ENCODE data around the gene DVL3. TPM values are rescaled to one million over a fixed set of nuclear protein-coding genes. Genes with fewer than 3 reads are reported as not detected.

DVL3 gene
- total and polyA plus RNA-seq, 2 donors (not counting 1 experiment from before 2014, with no cell fraction given): 42.7 to 92.0 TPM

DNA sequence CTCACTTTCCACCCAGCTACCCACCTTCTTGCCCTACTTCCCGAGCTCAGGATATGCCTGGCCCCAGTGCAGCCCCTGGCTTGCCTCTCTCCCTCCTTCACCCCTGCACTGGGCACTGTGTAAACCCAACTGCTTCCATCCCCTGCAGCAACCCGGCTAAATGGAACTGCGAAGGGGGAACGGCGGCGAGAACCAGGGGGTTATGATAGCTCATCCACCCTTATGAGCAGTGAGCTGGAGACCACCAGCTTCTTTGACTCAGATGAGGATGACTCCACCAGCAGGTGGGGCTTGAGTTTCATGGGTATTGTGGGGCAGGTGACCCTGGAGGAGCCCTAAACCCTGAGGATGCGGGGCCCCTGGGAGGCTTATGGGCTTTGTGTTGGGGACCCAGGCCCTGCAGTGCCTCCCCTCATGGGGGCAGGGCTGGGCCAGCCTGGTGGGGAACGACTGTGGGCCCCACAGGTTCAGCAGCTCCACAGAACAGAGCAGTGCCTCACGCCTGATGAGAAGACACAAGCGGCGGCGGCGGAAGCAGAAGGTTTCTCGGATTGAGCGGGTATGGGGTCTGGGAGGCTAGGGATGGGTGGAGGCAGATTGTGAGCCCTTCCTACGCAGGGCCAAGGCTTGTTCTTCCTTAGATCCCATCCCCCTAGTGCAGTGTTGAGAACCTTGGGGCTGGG, 9.6 kb downstream of the DVL3 start:
- Histone ChIP-seq H4K20me1 (ENCODE audit: control insufficient read depth, insufficient read depth, low read length, poor library complexity, severe bottlenecking) (peaks cover 43% of the 10 kb centered on the region), H3K9ac (ENCODE audit: low read length) (no peak overlapping the region), H3K36me3 (replicated peaks in 1 of 2; ENCODE audit: control extremely low read depth in 1 of 2, control insufficient read depth in 1 of 2, extremely low read depth in 1 of 2, insufficient read depth in 2 of 2, low read length in 1 of 2) (peaks cover 0 to 50% of the 10 kb centered on the region in 2 experiments), H3K27me3 (replicated peaks in 1 of 4; ENCODE audit: control extremely low read depth in 1 of 4, control insufficient read depth in 3 of 4, insufficient read depth in 4 of 4, low read length in 3 of 4) (no peaks in the 10 kb centered on the region), H3K4me2 (replicated peaks; ENCODE audit: low read depth, low read length, poor library complexity, severe bottlenecking) (no peak overlapping the region), H3K9me3 (ENCODE audit: control extremely low read depth in 1 of 3, control insufficient read depth in 2 of 3, insufficient read depth in 1 of 3, low read length in 2 of 3) (no peaks in the 10 kb centered on the region), H3K79me2 (ENCODE audit: control insufficient read depth, insufficient read depth, low read length) (peaks cover 58% of the 10 kb centered on the region), H3K4me1 (ENCODE audit: control insufficient read depth in 2 of 2, insufficient read depth in 2 of 2, low read length in 2 of 2) (no peaks in the 10 kb centered on the region), H2AFZ (ENCODE audit: insufficient read depth, low read depth, low read length, poor library complexity, severe bottlenecking) (no peak overlapping the region), H3K27ac (ENCODE audit: low read length in 2 of 2) (no peak overlapping the region), H3K4me3 (ENCODE audit: control extremely low read depth in 1 of 5, extremely low read depth in 1 of 5, insufficient read depth in 1 of 5, low read depth in 2 of 5, low read length in 4 of 5) (no peak overlapping the region)
- Mint-ChIP-seq H3K9me3 (ENCODE audit: insufficient read depth) (no peaks in the 10 kb centered on the region), H3K4me1 (peaks cover 10% of the 10 kb centered on the region), H3K27ac (no peak overlapping the region), H3K4me3 (no peak overlapping the region), H3K27me3 (no peaks in the 10 kb centered on the region)
- no peak for ATAC-seq (ENCODE audit: low read depth)
- POLR2A ChIA-PET: interaction anchor here (0.5 kb wide), 1 partner anchor 90 kb away, joined by 4 read pairs; no protein-coding TSS in a partner anchor
- TF ChIP-seq, protein P1, sequence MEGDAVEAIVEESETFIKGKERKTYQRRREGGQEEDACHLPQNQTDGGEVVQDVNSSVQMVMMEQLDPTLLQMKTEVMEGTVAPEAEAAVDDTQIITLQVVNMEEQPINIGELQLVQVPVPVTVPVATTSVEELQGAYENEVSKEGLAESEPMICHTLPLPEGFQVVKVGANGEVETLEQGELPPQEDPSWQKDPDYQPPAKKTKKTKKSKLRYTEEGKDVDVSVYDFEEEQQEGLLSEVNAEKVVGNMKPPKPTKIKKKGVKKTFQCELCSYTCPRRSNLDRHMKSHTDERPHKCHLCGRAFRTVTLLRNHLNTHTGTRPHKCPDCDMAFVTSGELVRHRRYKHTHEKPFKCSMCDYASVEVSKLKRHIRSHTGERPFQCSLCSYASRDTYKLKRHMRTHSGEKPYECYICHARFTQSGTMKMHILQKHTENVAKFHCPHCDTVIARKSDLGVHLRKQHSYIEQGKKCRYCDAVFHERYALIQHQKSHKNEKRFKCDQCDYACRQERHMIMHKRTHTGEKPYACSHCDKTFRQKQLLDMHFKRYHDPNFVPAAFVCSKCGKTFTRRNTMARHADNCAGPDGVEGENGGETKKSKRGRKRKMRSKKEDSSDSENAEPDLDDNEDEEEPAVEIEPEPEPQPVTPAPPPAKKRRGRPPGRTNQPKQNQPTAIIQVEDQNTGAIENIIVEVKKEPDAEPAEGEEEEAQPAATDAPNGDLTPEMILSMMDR (IDR thresholded peaks at IDR 0.05): no peak
- no peak for TF ChIP-seq EZH2 (IDR thresholded peaks at IDR 0.05; ENCODE audit: borderline replicate concordance, insufficient read depth, low read depth, low read length, poor library complexity, severe bottlenecking)
- intact Hi-C loops (cut with micrococcal nuclease): no loop called here
- WGBS (ENCODE audit: insufficient coverage): over 99% methylated on average over 13 of the region's 16 CpGs
- CTCF ChIA-PET: interaction anchor here (0.6 to 1.2 kb wide), 3 partner anchors 13 to 137 kb away, joined by 3 to 4 read pairs (median 3); no protein-coding TSS in a partner anchor
- DNase-seq: no peak

DNA sequence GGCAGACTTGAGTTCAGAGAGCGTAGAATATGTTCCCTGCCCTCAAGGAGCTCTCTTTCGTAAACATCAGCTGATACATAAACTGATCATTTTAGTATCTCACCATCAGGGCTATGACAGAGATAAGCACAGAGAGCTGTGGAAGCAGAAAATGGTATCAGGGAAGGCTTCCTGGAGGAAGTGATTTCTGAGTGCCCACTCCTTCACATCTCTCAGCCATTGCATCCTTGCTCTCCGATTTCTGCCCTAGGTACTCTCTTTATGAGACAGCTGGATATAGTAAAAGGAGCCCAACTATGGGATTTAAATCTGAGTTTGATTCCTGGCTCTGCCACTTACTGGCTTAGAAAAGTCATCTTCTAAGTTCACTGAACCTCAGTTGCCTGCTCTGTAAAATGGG, 10.4 kb downstream of the DVL3 start:
- Histone ChIP-seq H3K36me3 (replicated peaks in 1 of 2; ENCODE audit: control extremely low read depth in 1 of 2, control insufficient read depth in 1 of 2, extremely low read depth in 1 of 2, insufficient read depth in 2 of 2, low read length in 1 of 2) (peaks cover 0 to 53% of the 10 kb centered on the region in 2 experiments), H3K4me1 (ENCODE audit: control insufficient read depth in 2 of 2, insufficient read depth in 2 of 2, low read length in 2 of 2) (no peaks in the 10 kb centered on the region), H3K27me3 (replicated peaks in 1 of 4; ENCODE audit: control extremely low read depth in 1 of 4, control insufficient read depth in 3 of 4, insufficient read depth in 4 of 4, low read length in 3 of 4) (no peaks in the 10 kb centered on the region), H3K9me3 (ENCODE audit: control extremely low read depth in 1 of 3, control insufficient read depth in 2 of 3, insufficient read depth in 1 of 3, low read length in 2 of 3) (no peaks in the 10 kb centered on the region), H2AFZ (ENCODE audit: insufficient read depth, low read depth, low read length, poor library complexity, severe bottlenecking) (no peak overlapping the region), H3K9ac (ENCODE audit: low read length) (no peak overlapping the region), H3K4me3 (ENCODE audit: control extremely low read depth in 1 of 5, extremely low read depth in 1 of 5, insufficient read depth in 1 of 5, low read depth in 2 of 5, low read length in 4 of 5) (no peak overlapping the region), H3K4me2 (replicated peaks; ENCODE audit: low read depth, low read length, poor library complexity, severe bottlenecking) (no peak overlapping the region), H3K27ac (ENCODE audit: low read length in 2 of 2) (no peak overlapping the region), H3K79me2 (ENCODE audit: control insufficient read depth, insufficient read depth, low read length) (peaks cover 50% of the 10 kb centered on the region), H4K20me1 (ENCODE audit: control insufficient read depth, insufficient read depth, low read length, poor library complexity, severe bottlenecking) (peaks cover 37% of the 10 kb centered on the region)
- no peak for DNase-seq
- Mint-ChIP-seq H3K9me3 (ENCODE audit: insufficient read depth) (no peaks in the 10 kb centered on the region), H3K27me3 (no peaks in the 10 kb centered on the region), H3K27ac (no peak overlapping the region), H3K4me1 (peaks cover 6% of the 10 kb centered on the region), H3K4me3 (no peak overlapping the region)
- intact Hi-C loops (cut with micrococcal nuclease): no loop called here
- TF ChIP-seq EZH2 (IDR thresholded peaks at IDR 0.05; ENCODE audit: borderline replicate concordance, insufficient read depth, low read depth, low read length, poor library complexity, severe bottlenecking): no peak
- TF ChIP-seq, protein P1 (IDR thresholded peaks at IDR 0.05): no peak
- WGBS (ENCODE audit: insufficient coverage): no CpG with 5 or more reads among the region's 3 CpGs
- POLR2A ChIA-PET: no interaction called here
- no peak for ATAC-seq (ENCODE audit: low read depth)
- CTCF ChIA-PET: no interaction called here
